OCI-LY3 (cell line): ENCODE results near the gene SLC12A8.
A peak's percentile ranks its signal among the peaks of the same experiment; 100 is the strongest.

Experiments used
- H2AFZ ChIP-seq: fragments of 200-600, 300-600 bp; shearing (Covaris generic); 2 replicates; pipeline ENCODE4 v1.6.0; 2014; ENCODE audit warnings: antibody characterized with exemption, low read depth, low read length
- H3K27ac ChIP-seq: fragments of 200-600, 300-600 bp; sonication (generic); 2 replicates; pipeline ENCODE4 v1.5.1; 2014; ENCODE audit warnings: mild to moderate bottlenecking, low read length, moderate library complexity, mixed read lengths
- H3K27me3 ChIP-seq: fragments of 200-600, 300-600 bp; sonication (generic); 2 replicates; pipeline ENCODE4 v1.6.1; 2014; ENCODE audit warnings: low read depth, low read length, mixed read lengths
- H3K36me3 ChIP-seq: fragments of 200-600, 300-600 bp; sonication (generic); replicated peaks from 2 replicates; pipeline ENCODE3; 2014; ENCODE audit warnings: low read depth, low read length, mixed read lengths
- H3K4me1 ChIP-seq: fragments of 300-600, 200-600 bp; sonication (generic); 2 replicates; pipeline ENCODE4 v1.6.1; 2014; ENCODE audit warnings: low read length, mixed read lengths
- H3K4me2 ChIP-seq: fragments of 200-600, 300-600 bp; sonication (generic); 2 replicates; pipeline ENCODE4 v1.6.1; 2014; ENCODE audit warnings: low read length, mixed read lengths
- H3K4me3 ChIP-seq: fragments of 300-600, 200-600 bp; sonication (generic); 2 replicates; pipeline ENCODE4 v1.5.1; 2014; ENCODE audit warnings: antibody characterized with exemption, mild to moderate bottlenecking, low read length, moderate library complexity
- H3K79me2 ChIP-seq: fragments of 300-600, 200-600 bp; shearing (Covaris generic); 2 replicates; pipeline ENCODE4 v1.6.1; 2014; ENCODE audit warnings: mild to moderate bottlenecking, low read length, mixed read lengths
- H3K9ac ChIP-seq: fragments of 300-600, 200-600 bp; shearing (Covaris generic); 2 replicates; pipeline ENCODE4 v1.6.0; 2014; ENCODE audit warnings: mild to moderate bottlenecking, low read length, moderate library complexity
- H3K9me3 ChIP-seq: fragments of 200-600, 300-600 bp; shearing (Covaris generic); 2 replicates; pipeline ENCODE4 v1.6.1; 2014; ENCODE audit warnings: low read length, mixed read lengths; ENCODE audit not compliant: insufficient read depth
- H4K20me1 ChIP-seq: fragments of 200-600, 300-600 bp; sonication (generic); 2 replicates; pipeline ENCODE4 v1.6.1; 2016; ENCODE audit warnings: low read length, mixed read lengths; ENCODE audit not compliant: insufficient read depth
- EZH2phosphoT487 ChIP-seq: fragments of 200-600 bp; shearing (Covaris generic); IDR thresholded peaks from 2 replicates; pipeline ENCODE4 v1.6.1; 2018; ENCODE audit warnings: antibody characterized with exemption, mixed run types, low read depth
- TF ChIP-seq, protein P1 (sequence below): fragments of 200-600, 300-600 bp; sonication (generic); IDR thresholded peaks from 2 replicates; pipeline ENCODE4 v1.5.1; 2014; ENCODE audit warnings: antibody characterized with exemption, low read length, low read depth

SLC12A8 gene

GRCh38 chr3:125156456-125156855 lies 56.1 kb downstream of the SLC12A8 start:
- Histone ChIP-seq H3K4me1 (peaks cover 7% of the 10 kb centered on the region; the same call in 1 of the 2 replicates), H3K9me3 (no peaks in the 10 kb centered on the region), H4K20me1 (no peaks in the 10 kb centered on the region), H3K27ac (no peak overlapping the region), H3K79me2 (no peaks in the 10 kb centered on the region), H3K9ac (no peak overlapping the region), H2AFZ (no peak overlapping the region), H3K36me3 (no peaks in the 10 kb centered on the region), H3K4me2 (no peak overlapping the region), H3K27me3 (peaks cover 52% of the 10 kb centered on the region), H3K4me3 (no peak overlapping the region)
- TF ChIP-seq, protein P1, sequence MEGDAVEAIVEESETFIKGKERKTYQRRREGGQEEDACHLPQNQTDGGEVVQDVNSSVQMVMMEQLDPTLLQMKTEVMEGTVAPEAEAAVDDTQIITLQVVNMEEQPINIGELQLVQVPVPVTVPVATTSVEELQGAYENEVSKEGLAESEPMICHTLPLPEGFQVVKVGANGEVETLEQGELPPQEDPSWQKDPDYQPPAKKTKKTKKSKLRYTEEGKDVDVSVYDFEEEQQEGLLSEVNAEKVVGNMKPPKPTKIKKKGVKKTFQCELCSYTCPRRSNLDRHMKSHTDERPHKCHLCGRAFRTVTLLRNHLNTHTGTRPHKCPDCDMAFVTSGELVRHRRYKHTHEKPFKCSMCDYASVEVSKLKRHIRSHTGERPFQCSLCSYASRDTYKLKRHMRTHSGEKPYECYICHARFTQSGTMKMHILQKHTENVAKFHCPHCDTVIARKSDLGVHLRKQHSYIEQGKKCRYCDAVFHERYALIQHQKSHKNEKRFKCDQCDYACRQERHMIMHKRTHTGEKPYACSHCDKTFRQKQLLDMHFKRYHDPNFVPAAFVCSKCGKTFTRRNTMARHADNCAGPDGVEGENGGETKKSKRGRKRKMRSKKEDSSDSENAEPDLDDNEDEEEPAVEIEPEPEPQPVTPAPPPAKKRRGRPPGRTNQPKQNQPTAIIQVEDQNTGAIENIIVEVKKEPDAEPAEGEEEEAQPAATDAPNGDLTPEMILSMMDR = no peak
- TF ChIP-seq EZH2phosphoT487 = no peak

DNA sequence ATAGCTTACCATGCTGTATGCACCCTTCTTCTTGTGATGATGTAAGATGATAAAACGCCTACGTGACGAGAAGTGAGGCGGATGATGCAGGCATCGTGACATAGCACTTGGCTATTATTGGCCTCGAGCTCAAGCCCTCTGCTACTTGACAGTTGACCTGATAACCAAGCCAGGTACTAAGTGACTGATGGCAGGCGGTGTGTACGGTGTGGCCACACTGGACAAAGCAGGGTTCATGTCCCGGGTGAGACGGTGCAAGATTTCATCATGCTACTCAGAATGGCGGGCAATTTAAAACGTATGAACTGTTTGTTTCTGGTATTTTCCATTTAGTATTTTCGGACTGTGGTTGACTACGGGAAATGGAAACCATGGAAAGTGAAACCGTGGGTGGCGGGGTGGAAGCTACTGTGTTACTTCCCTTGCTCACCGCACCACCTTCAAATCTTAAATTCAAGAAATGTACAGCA lies 57.7 kb downstream of the SLC12A8 start:
- TF ChIP-seq, protein P1 = no peak
- no peak for TF ChIP-seq EZH2phosphoT487
- Histone ChIP-seq H3K4me3 (peak overlapping the region; percentile 66), H3K9me3 (no peaks in the 10 kb centered on the region), H3K4me2 (peak overlapping the region; percentile 63), H3K27me3 (peaks cover 41% of the 10 kb centered on the region), H3K79me2 (no peaks in the 10 kb centered on the region), H4K20me1 (no peaks in the 10 kb centered on the region), H3K27ac (no peak overlapping the region), H3K9ac (0 out of 2 replicates have a peak overlapping the region, but pooled peaks have one; percentile 11), H2AFZ (peak overlapping the region; percentile 64; the same call in 1 of the 2 replicates), H3K4me1 (peaks cover 15% of the 10 kb centered on the region), H3K36me3 (no peaks in the 10 kb centered on the region)

GRCh38 chr3:125154110-125154509 lies 58.4 kb downstream of the SLC12A8 start:
- Histone ChIP-seq H3K9ac (no peak overlapping the region), H3K9me3 (no peaks in the 10 kb centered on the region), H3K27me3 (peaks cover 46% of the 10 kb centered on the region), H4K20me1 (no peaks in the 10 kb centered on the region), H3K36me3 (no peaks in the 10 kb centered on the region), H3K4me3 (no peak overlapping the region), H3K27ac (no peak overlapping the region), H3K4me1 (peaks cover 18% of the 10 kb centered on the region), H2AFZ (no peak overlapping the region), H3K4me2 (no peak overlapping the region), H3K79me2 (no peaks in the 10 kb centered on the region)
- TF ChIP-seq EZH2phosphoT487 = no peak
- TF ChIP-seq, protein P1 = no peak

- H3K4me1 ChIP-seq = peaks cover 29% of the 10 kb centered on the region
- H3K27ac ChIP-seq = no peak overlapping the region
- TF ChIP-seq, protein P1 = no peak
- no peak for TF ChIP-seq EZH2phosphoT487
- H3K4me3 ChIP-seq = no peak overlapping the region
- H3K79me2 ChIP-seq = no peaks in the 10 kb centered on the region
- no peaks in the 10 kb centered on the region for H4K20me1 ChIP-seq
- no peaks in the 10 kb centered on the region for H3K36me3 ChIP-seq
- H3K9ac ChIP-seq = no peak overlapping the region
- H2AFZ ChIP-seq = no peak overlapping the region
- peaks cover 49% of the 10 kb centered on the region for H3K27me3 ChIP-seq
- no peaks in the 10 kb centered on the region for H3K9me3 ChIP-seq
- no peak overlapping the region for H3K4me2 ChIP-seq
These were observed 59.6 kb downstream of the SLC12A8 start for GRCh38 chr3:125152951-125153350.
